ENCODE results near the gene AFP.

GRCh38 chr4:73438048-73438447 is 2.0 kb downstream of the AFP start:
- TF ChIP-seq CTCF (IDR thresholded peaks at IDR 0.05; ENCODE audit: borderline replicate concordance, extremely low read depth, low read length, poor library complexity, severe bottlenecking): no peak
- no peak for TF ChIP-seq EZH2 (IDR thresholded peaks at IDR 0.05; ENCODE audit: borderline replicate concordance, low read depth, low read length, severe bottlenecking)
